MM.1S (cell line): Measurements from ENCODE around the gene ORC2.

ENCODE experiments used
- DNase-seq: peaks from one replicate; pipeline ENCODE4 v3.0.0-alpha.2; 2015
- H2AFZ ChIP-seq: fragments of 300-600 bp; sonication (generic); 2 replicates; pipeline ENCODE4 v1.6.0; 2016; ENCODE audit warnings: antibody characterized with exemption, low read length
- H3F3A ChIP-seq: fragments of 300-600 bp; sonication (generic); 2 replicates; pipeline ENCODE4 v1.6.1; 2016; ENCODE audit warnings: mild to moderate bottlenecking, antibody characterized with exemption, low read length, moderate library complexity, mixed read lengths; ENCODE audit not compliant: insufficient read depth
- H3K27ac ChIP-seq: fragments of 300-600 bp; sonication (generic); 2 replicates; pipeline ENCODE4 v1.5.1; 2016; ENCODE audit warnings: mild to moderate bottlenecking, low read length
- H3K27me3 ChIP-seq: fragments of 300-600 bp; sonication (generic); replicated peaks from 2 replicates; pipeline ENCODE4 v1.6.0; 2016; ENCODE audit warnings: low read length; ENCODE audit not compliant: insufficient read depth
- H3K36me3 ChIP-seq: fragments of 300-600 bp; sonication (generic); replicated peaks from 2 replicates; pipeline ENCODE4 v1.6.1; 2016; ENCODE audit warnings: mild to moderate bottlenecking, low read length, mixed read lengths; ENCODE audit not compliant: insufficient read depth
- H3K4me1 ChIP-seq: fragments of 300-600 bp; sonication (generic); 2 replicates; pipeline ENCODE4 v1.6.1; 2016; ENCODE audit warnings: low read length, mixed read lengths
- H3K4me2 ChIP-seq: fragments of 300-600 bp; sonication (generic); 2 replicates; pipeline ENCODE4 v1.6.0; 2016; ENCODE audit warnings: low read depth, low read length
- H3K4me3 ChIP-seq: fragments of 300-600 bp; sonication (generic); 2 replicates; pipeline ENCODE4 v1.5.1; 2016; ENCODE audit warnings: low read length, mixed read lengths
- H3K79me2 ChIP-seq: fragments of 300-600 bp; sonication (generic); 2 replicates; pipeline ENCODE4 v1.6.1; 2016; ENCODE audit warnings: mixed run types, low read length, mixed read lengths
- H3K9ac ChIP-seq: fragments of 300-600 bp; sonication (generic); 2 replicates; pipeline ENCODE4 v1.6.1; 2016; ENCODE audit warnings: low read length, mixed read lengths
- H3K9me2 ChIP-seq: fragments of 300-600 bp; sonication (generic); replicated peaks from 2 replicates; pipeline ENCODE4 v1.6.1; 2016; ENCODE audit warnings: mild to moderate bottlenecking, low read length, mixed read lengths; ENCODE audit not compliant: insufficient read depth
- H3K9me3 ChIP-seq: fragments of 300-600 bp; sonication (generic); replicated peaks from 2 replicates; pipeline ENCODE4 v1.6.1; 2016; ENCODE audit warnings: mild to moderate bottlenecking, low read length, mixed read lengths; ENCODE audit not compliant: insufficient read depth
- H4K20me1 ChIP-seq: fragments of 300-600 bp; sonication (generic); 2 replicates; pipeline ENCODE4 v1.6.1; 2016; ENCODE audit warnings: mild to moderate bottlenecking, low read length, moderate library complexity, mixed read lengths; ENCODE audit not compliant: insufficient read depth
- EZH2 ChIP-seq: fragments of 300-600 bp; sonication (generic); optimal IDR thresholded peaks from 2 replicates; pipeline ENCODE3; 2017; ENCODE audit warnings: low read depth, mild to moderate bottlenecking, antibody characterized with exemption, low read length, mixed read lengths
- EZH2phosphoT487 ChIP-seq: fragments of 300-600 bp; sonication (generic); IDR thresholded peaks from 2 replicates; pipeline ENCODE4 v1.6.1; 2018; ENCODE audit warnings: antibody characterized with exemption, low read length
- TF ChIP-seq, protein P1 (sequence below): fragments of 300-600 bp; sonication (generic); IDR thresholded peaks from 2 replicates; pipeline ENCODE4 v1.5.1; 2016; ENCODE audit warnings: antibody characterized with exemption, low read length, mixed read lengths

The ORC2 gene

DNA sequence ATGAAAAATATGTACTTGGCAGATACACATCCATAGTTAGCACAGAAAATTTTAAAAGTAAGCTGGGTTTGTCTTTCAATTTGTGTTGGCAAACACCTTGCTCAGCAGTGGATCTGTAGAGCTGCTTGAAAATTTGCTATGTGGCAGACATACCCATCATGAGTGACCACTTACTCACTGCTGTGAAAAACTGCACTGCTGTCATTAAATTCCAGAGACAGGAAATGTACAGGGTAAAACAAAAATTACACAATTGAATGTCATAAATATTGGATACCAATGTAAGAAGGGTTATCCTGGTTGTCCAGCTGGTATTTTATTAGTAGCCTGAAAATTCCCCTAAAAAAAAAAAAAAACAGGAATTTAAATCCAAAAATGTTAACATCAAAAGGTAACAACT lies 49.8 kb downstream of the ORC2 start:
- H3K36me3 ChIP-seq: peaks cover 7% of the 10 kb centered on the region; the same call in 1 of the 2 replicates
- no peaks in the 10 kb centered on the region; the same call in 1 of the 2 replicates for H3F3A ChIP-seq
- no peak overlapping the region for H2AFZ ChIP-seq
- H3K9me3 ChIP-seq: no peaks in the 10 kb centered on the region
- no peak for TF ChIP-seq EZH2phosphoT487
- no peak for TF ChIP-seq EZH2
- TF ChIP-seq, protein P1, sequence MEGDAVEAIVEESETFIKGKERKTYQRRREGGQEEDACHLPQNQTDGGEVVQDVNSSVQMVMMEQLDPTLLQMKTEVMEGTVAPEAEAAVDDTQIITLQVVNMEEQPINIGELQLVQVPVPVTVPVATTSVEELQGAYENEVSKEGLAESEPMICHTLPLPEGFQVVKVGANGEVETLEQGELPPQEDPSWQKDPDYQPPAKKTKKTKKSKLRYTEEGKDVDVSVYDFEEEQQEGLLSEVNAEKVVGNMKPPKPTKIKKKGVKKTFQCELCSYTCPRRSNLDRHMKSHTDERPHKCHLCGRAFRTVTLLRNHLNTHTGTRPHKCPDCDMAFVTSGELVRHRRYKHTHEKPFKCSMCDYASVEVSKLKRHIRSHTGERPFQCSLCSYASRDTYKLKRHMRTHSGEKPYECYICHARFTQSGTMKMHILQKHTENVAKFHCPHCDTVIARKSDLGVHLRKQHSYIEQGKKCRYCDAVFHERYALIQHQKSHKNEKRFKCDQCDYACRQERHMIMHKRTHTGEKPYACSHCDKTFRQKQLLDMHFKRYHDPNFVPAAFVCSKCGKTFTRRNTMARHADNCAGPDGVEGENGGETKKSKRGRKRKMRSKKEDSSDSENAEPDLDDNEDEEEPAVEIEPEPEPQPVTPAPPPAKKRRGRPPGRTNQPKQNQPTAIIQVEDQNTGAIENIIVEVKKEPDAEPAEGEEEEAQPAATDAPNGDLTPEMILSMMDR: no peak
- H3K27ac ChIP-seq: no peak overlapping the region
- H4K20me1 ChIP-seq: no peaks in the 10 kb centered on the region
- no peak overlapping the region for H3K9ac ChIP-seq
- H3K4me3 ChIP-seq: no peak overlapping the region
- no peaks in the 10 kb centered on the region for H3K4me1 ChIP-seq
- no peaks in the 10 kb centered on the region for H3K79me2 ChIP-seq
- H3K9me2 ChIP-seq: no peaks in the 10 kb centered on the region
- no peak for DNase-seq
- no peaks in the 10 kb centered on the region for H3K27me3 ChIP-seq
- H3K4me2 ChIP-seq: no peak overlapping the region

DNA sequence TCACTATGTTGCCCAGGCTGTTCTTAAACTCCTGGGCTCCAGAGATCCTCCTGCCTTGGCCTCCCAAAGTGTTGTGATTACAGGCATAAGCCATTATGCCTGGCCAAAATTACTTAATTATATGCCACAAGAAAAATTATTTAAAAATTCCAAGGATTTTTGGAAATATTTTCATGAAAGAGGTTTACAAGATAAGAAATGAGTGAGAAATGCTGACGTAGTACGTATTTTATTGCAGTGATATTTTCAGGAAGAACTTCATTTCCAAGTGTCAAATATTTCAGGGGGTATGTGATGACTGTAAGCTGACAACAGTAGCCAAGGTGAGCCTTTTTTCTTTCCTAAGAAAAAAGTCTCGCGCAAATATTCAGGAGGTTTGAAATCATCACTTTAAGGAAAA lies 53.5 kb downstream of the ORC2 start:
- Histone ChIP-seq H3K27ac (no peak overlapping the region), H3F3A (no peaks in the 10 kb centered on the region; the same call in 1 of the 2 replicates), H3K36me3 (peaks cover 7% of the 10 kb centered on the region; the same call in 1 of the 2 replicates), H3K4me3 (no peak overlapping the region), H3K4me1 (no peaks in the 10 kb centered on the region), H3K9ac (no peak overlapping the region), H4K20me1 (no peaks in the 10 kb centered on the region), H3K9me2 (no peaks in the 10 kb centered on the region), H2AFZ (no peak overlapping the region), H3K4me2 (no peak overlapping the region), H3K79me2 (no peaks in the 10 kb centered on the region), H3K27me3 (no peaks in the 10 kb centered on the region), H3K9me3 (no peaks in the 10 kb centered on the region)
- no peak for DNase-seq
- TF ChIP-seq EZH2: no peak
- no peak for TF ChIP-seq EZH2phosphoT487
- TF ChIP-seq, protein P1: no peak

DNA sequence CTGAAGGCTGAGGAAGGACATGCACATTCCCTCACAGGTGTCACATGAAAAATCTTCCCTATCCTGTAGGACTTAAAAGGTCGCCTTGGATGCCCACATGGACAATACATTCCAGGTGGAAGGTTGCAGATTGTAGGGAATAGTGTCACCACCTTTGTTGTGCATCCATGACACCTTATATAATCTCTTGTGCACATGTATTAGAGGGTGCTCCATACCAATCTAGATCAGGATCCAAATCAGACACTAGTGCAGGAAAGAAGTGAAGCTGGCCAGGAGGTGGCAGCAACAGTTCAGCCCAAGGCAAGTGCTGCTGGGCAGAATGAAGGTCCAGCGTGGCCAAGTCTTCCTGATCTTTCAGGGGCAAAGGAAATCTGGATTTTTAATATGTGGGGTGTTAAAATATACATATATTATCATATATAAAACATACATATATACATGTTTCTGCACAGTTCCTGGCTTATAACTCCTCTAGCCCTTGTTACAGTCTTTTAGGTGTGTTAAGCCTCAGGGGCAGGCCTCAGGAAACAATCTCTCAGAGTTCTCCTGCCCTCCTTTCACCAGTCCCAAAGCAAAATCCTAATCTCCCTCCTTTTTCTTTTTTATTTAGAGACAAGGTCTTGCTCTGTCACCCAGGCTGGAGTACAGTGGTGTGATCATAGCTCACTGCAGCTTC lies 57.7 kb downstream of the ORC2 start:
- Histone ChIP-seq H3K79me2 (no peaks in the 10 kb centered on the region), H3K9ac (no peak overlapping the region), H3F3A (no peaks in the 10 kb centered on the region), H3K9me3 (no peaks in the 10 kb centered on the region), H3K27ac (no peak overlapping the region), H3K4me2 (no peak overlapping the region), H3K4me1 (no peaks in the 10 kb centered on the region), H4K20me1 (no peaks in the 10 kb centered on the region), H3K9me2 (no peaks in the 10 kb centered on the region), H3K27me3 (no peaks in the 10 kb centered on the region), H3K36me3 (peaks cover 8% of the 10 kb centered on the region; the same call in 1 of the 2 replicates), H3K4me3 (no peak overlapping the region), H2AFZ (no peak overlapping the region)
- DNase-seq: peak; percentile 67
- no peak for TF ChIP-seq EZH2phosphoT487
- no peak for TF ChIP-seq EZH2
- TF ChIP-seq, protein P1: peak; percentile 66
